ENCODE measurements around the gene MADCAM1.

GRCh38 chr19:455031-455705 is 41.1 kb upstream of the MADCAM1 start:
- no peak for TF ChIP-seq POLR2AphosphoS5 (IDR thresholded peaks at IDR 0.05; ENCODE audit: low read depth, low read length)
- TF ChIP-seq REST (IDR thresholded peaks at IDR 0.05; ENCODE audit: insufficient read depth in 1 of 2, low read depth in 2 of 2, low read length in 2 of 2) = no peak
- TF ChIP-seq TAF1 (IDR thresholded peaks at IDR 0.05; ENCODE audit: borderline replicate concordance, insufficient read depth, low read length) = no peak
- TF ChIP-seq SIN3A (IDR thresholded peaks at IDR 0.05; ENCODE audit: borderline replicate concordance, insufficient read depth, low read length) = no peak
- no peak for TF ChIP-seq FOXP2 (optimal IDR thresholded peaks at IDR 0.05; ENCODE audit: borderline replicate concordance, extremely low read depth, extremely low read length, insufficient read depth)

All from PFSK-1 (cell line).